ENCODE results near the gene KAT2A. TPM values are rescaled to one million over a fixed set of nuclear protein-coding genes. Genes with fewer than 3 reads are reported as not detected.
A peak's percentile ranks its signal among the peaks of the same experiment; 100 is the strongest.

The KAT2A gene
- total and polyA plus RNA-seq, 11 donors, result 6.9 to 33.0 (median 15.3) TPM

GRCh38 chr17:42117397-42118125 is 3.6 kb downstream of the KAT2A start:
- intact Hi-C loops (cut with DNase I), result loop anchor here (2.0 to 10.0 kb wide), 11 partner anchors 50 to 157 kb away; partner anchors contain the start of genes KCNH4 (in 4 of the 10) and CNP (in 1 of the 10)
- WGBS, 4 donors, result 79 to 84% (median 80%) methylated on average over 16 to 30 of the region's 30 CpGs
- Histone ChIP-seq H3K27ac (no peak overlapping the region), H3K4me1 (peaks cover 0 to 37% (median 21%) of the 10 kb centered on the region in 12 donors), H3K4me3 (no peak overlapping the region), H3K9me3 (no peaks in the 10 kb centered on the region), H3K36me3 (peaks cover 0 to 55% (median 22%) of the 10 kb centered on the region in 9 donors), H3K27me3 (no peaks in the 10 kb centered on the region)
- ATAC-seq (no peak), DNase-seq (peak in 1 of 5 donors; percentile 61)
- TF ChIP-seq POLR2A (IDR thresholded peaks at IDR 0.05) (no peak), CTCF (IDR thresholded peaks at IDR 0.05) (no peak)

- 35 to 38% (median 36%) methylated on average over 18 of the region's 18 CpGs for WGBS, 4 donors
- no peak overlapping the region for H3K4me3 ChIP-seq
- H3K27ac ChIP-seq, result no peak overlapping the region
- ATAC-seq (peak; percentile 19 to 45 (median 32)), DNase-seq (peak; percentile 79 to 84 (median 83))
- H3K9me3 ChIP-seq, result no peaks in the 10 kb centered on the region
- no peak for TF ChIP-seq POLR2A (IDR thresholded peaks at IDR 0.05)
- TF ChIP-seq CTCF (IDR thresholded peaks at IDR 0.05), result peak; percentile 74 to 85 (median 82)
- no peaks in the 10 kb centered on the region for H3K27me3 ChIP-seq
- intact Hi-C loops (cut with DNase I), result loop anchor here (1.0 to 10.0 kb wide), 14 partner anchors 50 to 156 kb away; partner anchors contain the start of genes KCNH4 (in 3 of the 10) and CNP (in 1 of the 10)
- H3K36me3 ChIP-seq, result peaks cover 0 to 55% (median 22%) of the 10 kb centered on the region in 9 donors
- peaks cover 0 to 35% (median 22%) of the 10 kb centered on the region in 12 donors for H3K4me1 ChIP-seq
Observed at GRCh38 chr17:42116705-42117396, 4.3 kb downstream of the KAT2A start.

GRCh38 chr17:42114118-42114517 is 7.0 kb downstream of the KAT2A start:
- no peak for DNase-seq
- Histone ChIP-seq H3K27me3 (no peaks in the 10 kb centered on the region), H3K4me3 (no peak overlapping the region), H3K4me1 (peaks cover 0 to 33% (median 16%) of the 10 kb centered on the region in 12 donors), H3K36me3 (peaks cover 0 to 61% (median 22%) of the 10 kb centered on the region in 9 donors), H3K27ac (no peak overlapping the region), H3K9me3 (no peaks in the 10 kb centered on the region)
- 86 to 93% (median 92%) methylated on average over 9 of the region's 9 CpGs for WGBS, 4 donors
- TF ChIP-seq CTCF (IDR thresholded peaks at IDR 0.05) (no peak), POLR2A (IDR thresholded peaks at IDR 0.05) (no peak)
- intact Hi-C loops (cut with DNase I), result loop anchor here in 2 of 10 donors (5.0 to 10.0 kb wide), 2 partner anchors 47 to 49 kb away; no protein-coding TSS in a partner anchor
- no peak for ATAC-seq
